HUDEP-2 (cell line): ENCODE data around the gene CPEB3.
"Not testable (repeated sequence)": the region's sequence is repeated elsewhere in the genome, so short reads cannot be mapped to it uniquely, and the experiment has no call there.

ENCODE experiments used
- DNase-seq, 76 experiments: peaks; one replicate each; lab custom pipeline; 2025; ENCODE audit not compliant: unreplicated experiment in 76 of 76; lab: John Stamatoyannopoulos, UW

The CPEB3 gene

DNA sequence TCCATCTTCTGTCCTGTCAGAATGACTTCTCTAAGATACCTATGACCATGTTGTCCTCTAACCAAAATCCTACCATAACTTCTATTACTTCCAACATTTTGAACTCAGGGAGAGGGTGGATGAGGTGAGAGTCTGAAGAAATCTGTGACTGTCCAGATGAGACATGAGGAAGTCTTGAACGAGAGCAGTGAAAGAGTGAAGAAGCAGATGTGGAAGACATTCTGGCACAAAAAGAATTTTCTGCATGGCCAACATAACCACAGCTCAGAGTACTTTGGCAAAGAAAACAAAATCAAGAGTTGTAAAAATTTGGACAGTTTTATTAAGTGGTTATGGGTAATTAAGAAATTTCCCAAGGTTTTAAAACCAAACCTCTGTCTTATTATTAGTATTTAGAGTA, 141.6 kb downstream of the CPEB3 start:
- no peak for DNase-seq

DNA sequence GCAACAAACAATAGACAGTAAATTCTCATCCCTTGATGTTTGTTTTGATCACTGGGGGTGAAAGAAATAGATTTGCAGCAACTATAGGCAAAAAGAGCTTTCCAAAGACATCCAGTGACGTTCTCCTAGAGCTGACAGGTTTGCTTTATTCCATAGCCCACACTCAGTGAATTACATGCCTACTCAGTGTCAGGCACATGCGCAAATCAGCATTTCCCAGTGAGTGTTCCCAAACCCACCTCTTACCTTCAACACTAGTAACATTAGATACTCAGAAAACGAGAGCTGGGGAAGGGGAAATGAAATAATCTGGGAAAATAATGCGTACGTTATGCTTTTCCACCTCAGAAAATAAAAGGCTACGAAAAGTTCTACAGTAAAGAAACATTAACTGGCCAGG, 144.1 kb downstream of the CPEB3 start:
- DNase-seq: no peak

DNA sequence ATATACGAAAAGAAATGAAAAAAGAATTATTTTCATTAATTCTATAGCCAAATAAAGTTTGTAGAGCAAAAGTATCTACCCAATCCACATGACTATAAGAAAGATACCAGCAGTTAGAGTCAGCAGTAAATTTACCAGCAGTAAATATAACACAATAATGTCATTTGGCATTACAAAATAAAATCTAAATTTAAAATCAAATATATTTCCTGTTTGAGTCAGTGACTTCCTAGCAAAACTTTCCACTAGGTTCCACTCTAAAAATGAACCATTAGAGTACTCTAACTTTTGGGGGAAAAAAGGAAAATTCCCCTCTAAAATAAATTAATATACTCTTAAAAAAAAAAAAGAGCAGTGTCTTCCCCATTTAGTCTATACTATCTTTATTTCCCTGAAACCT, 144.8 kb downstream of the CPEB3 start:
- DNase-seq: no peak

DNA sequence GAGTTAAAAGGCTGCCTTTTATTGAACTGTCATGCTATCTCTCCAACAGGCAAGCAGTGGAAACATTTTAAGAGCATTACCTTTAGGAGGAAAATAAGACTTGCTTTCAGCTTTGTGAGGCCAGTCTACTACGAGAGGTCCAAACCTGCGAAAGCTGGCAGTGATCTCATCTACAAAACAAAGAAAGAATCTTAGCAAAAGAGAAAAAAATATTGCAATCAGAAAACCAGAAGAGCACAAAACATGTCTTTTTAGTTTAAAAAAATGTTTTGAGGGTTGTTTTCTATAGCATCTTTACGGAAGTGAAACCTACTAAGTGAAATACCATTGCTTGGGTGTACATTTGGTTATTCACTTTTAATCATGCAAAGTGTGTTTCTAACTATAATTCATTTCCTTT, 147.9 kb downstream of the CPEB3 start:
- no peak for DNase-seq

DNA sequence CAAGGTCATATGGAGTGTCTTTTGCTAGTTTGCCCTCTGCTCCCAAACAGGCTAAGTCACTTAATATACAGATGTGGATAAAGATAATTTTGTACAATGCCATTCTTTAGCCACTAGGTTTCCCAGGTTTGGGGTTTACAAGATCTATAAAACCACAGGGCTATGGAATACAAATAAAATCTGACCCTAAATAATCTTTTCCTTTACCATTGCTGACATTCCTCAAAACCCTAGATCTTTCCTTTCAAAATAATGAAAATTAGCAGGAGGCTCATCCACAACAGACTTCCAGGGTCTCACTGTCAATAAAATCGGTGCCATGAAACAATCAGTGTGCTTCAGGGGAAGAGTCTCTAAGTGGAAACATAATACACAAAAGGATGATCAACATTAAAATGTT, 148.4 kb downstream of the CPEB3 start:
- no peak for DNase-seq

DNA sequence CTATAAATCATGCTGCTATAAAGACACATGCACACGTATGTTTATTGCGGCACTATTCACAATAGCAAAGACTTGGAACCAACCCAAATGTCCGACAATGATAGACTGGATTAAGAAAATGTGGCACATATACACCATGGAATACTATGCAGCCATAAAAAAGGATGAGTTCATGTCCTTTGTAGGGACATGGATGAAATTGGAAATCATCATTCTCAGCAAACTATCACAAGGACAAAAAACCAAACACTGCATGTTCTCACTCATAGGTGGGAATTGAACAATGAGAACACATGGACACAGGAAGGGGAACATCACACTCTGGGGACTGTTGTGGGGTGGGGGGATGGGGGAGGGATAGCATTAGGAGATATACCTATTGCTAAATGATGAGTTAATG, 149.7 kb downstream of the CPEB3 start:
- not testable (repeated sequence) for DNase-seq

DNA sequence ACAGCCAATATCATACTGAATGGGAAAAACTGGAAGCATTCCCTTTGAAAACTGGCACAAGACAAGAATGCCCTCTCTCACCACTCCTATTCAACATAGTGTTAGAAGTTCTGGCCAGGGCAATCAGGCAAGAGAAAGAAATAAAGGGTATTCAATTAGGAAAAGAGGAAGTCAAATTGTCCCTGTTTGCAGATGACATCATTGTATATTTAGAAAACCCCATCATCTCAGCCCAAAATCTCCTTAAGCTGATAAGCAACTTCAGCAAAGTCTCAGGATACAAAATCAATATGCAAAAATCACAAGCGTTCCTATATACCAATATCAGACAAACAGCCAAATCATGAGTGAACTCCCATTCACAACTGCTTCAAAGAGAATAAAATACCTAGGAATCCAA, 156.8 kb downstream of the CPEB3 start:
- not testable (repeated sequence) for DNase-seq

DNA sequence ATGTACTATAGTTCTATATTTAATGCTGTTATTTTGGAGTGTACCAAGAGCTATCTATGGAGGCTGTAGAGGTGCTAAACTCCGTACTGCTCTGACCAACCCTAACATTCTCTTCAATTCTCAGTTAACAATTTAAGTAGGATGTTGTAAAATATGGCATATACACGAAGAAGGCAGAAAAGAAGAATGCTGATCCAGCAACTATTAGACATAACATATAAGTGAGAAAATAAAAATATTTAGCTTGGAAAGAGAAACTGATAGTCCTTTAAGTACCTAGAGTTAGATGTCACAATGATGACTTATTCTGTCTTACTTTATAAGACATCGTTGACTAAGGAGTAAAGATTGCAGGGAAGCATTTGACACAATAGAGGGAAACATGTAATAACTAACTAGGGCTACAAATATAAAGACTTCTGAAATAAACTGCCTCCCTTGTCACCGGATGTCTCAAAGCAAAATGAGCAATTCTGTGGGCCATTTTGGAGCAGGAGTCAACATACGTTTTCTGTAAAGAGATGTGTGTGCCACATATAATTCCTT, 159.5 kb downstream of the CPEB3 start:
- no peak for DNase-seq

DNA sequence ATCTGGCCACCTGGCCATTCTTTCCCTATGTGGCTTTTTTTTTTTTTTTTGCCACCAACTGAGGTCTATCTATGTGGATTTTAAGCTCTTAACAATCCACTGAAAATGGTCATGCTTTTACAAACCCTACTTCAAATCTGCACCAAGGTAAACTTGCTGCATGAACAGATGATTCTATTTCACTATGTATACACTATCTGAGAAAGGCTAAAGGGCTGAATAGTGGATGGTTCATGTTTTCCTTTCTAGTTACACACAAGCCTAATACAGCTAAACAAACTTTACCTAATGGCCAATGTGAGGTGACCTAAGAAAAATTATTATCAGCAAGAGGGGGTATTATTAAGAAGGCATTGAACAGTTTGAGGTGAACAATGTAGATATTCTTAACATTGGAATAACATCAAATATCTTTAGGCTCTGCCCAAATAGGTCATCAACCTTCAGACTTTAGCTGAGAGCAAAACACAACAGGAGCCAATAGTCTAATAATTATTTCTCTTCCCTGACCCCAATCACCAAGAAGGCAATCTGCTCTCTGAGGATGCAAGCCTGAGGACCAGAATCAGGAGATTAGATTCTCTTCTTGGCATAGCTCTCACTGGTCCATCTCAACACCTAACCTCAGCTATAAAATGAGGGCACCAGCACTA, 160.1 kb downstream of the CPEB3 start:
- no peak for DNase-seq

DNA sequence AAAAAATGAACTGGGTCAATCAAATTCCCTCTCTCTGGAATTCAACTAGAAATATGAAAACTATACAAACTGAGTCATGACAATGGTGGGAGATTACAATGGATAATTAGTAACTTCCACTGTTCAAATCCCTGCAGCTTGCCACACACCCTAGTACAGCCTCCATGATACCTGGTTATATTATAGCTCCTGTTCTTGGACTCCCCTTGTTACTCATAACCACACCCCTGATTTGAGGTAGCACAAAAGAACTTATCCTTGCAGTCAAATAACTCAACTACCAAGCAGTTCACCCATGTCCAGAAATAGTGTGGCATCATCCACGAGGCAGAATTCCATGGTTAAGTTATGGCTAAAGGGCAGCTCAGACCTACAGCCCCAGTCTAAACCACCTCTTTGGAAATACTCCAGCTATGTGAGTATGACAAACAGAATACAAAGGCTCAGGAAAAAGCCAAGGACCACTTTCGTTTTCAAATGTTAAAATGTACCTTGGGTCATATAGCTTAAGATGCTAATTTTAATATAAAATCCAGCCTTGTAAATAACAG, 164.7 kb downstream of the CPEB3 start:
- no peak for DNase-seq

DNA sequence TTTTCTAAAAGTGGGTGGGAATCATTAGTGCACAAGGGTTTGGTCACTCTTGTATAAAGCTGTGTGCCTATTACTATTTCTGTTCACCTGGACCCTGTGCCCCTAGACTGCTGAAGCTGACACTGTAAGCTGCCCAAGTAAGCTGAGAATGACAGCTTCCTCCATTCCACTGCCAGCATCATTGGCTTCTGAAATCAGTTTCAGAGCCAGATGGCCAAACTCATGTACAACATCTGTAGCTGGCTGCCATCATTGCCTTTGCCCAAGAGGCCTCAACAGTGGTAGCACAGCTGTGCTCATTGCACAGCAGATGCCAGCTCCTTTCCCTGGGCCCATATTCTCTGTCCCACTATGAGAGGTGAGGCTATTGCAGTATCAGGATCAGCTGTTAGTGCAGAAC, 165.7 kb downstream of the CPEB3 start:
- no peak for DNase-seq

DNA sequence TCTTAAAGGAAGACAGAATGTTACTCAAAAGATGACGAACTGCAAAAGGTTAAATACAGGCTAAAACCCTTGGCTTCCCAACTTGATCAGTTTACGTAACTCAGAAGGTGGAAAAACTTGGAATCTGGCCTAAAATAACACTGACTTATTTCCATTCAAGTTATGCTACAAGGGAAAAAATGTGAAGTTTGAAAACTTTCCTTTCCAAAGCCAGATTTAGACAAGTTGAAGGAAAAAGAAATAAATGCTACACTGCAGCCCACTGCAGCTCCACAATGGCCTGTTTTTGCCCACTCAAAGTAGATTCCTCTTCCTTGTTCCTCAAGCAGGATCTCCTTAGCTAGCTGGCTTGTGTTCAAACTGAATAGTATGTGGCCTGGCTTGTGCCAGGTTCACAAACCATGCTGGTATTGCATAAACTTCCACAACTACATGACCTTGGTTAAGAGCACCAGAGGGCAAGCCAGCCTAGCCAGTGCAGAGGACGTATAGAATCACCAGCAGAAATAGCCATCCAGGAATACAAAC, 166.2 kb downstream of the CPEB3 start:
- no peak for DNase-seq

DNA sequence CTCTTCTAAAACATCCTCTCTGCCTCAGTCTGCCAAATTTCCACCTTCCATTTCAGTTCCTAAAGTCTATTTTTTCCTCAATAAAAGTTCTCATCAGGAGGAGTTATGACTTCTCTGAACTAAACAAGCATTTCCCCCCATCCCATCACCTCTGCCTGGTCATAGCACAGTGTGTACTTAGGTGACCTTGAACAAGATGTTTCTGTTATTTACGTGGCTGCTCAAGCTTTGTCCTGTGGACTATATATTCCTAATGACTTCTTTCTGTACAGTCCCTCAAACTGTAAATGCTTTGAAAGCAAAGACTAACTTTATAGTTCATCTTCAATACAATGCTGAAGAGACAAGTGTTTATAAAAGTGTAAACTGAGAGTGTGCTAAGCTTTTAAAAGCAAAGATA, 166.9 kb downstream of the CPEB3 start:
- no peak for DNase-seq

DNA sequence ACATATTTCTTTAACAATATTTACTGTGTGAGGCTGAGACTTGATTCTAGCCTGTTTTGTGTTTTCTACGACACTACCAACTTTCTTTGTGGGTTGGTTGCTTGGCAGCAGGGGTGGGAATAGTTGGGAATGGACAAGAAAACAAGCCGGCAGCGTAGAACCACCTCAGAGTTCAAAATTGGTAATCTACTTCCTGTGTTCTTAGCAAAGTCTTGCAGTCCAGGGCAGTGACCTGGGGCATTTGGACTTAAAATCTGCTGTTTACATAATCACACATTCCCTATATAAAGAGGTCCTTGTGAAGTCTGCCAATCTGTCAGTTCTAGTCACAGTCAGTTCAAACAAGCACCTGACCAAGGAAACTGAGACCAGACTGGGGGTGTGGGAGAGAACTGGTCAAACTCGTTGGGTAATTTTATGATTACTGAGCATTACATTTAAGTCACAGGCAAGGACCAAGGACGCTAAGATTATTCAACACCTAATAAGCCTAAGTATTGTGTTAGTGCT, 167.9 kb downstream of the CPEB3 start:
- DNase-seq: no peak

DNA sequence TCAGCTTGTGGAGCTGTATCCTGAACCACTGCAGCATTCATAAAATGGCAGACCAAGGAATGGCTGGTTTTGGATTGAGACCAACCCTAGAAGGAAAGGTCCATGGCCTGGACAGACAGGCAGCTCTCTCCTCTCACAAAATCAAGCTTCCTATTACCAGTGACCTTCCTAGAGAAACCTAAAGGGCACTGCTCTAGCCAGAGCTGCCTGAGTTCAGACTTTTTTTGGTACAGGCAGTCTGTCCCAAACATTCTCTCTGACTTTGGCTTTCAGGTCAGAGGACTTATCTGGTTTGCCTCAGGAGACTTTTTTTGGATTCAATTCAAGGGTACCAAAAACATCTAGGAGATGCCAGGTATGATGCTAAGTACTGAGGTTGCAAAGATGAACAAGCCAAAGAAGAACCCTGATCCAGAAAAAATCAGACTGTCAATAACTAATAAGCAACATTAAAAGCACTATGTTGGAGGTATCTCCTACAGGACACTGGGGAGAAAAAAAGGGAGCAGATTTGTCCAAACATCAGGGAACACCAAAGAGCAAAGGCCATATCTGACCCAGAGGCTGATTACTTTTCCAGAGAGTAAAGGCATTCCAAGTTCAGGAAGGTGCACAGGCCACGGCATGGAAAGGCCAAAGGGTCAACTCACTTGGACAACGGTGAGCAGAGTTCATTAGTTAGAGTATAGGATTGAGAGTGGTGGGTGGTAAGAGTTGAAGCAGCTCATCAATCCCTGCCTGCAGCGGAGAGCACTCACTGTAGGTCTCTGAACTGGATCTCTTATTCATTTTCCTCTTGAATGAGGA, 169.0 kb downstream of the CPEB3 start:
- no peak for DNase-seq

DNA sequence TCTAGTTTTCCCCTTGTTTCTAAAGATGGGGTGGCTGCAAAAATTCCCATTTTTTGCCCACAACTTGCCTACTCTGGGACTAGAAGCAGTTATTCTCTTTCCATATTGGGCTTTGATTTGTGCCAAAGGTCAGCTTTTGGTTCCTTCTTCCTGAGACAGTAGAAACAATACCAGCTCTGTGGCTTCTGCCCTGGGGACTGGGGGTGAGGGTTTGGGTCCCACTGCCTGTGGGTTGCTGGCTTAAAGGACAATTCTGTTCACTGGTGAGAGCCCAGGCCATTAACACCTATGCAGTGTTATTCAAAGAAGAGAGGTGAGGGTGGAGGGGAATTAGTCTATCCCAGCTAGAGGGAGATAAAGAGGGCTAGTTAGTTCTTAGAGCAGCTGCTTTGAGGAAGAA, 171.5 kb downstream of the CPEB3 start:
- DNase-seq: no peak

DNA sequence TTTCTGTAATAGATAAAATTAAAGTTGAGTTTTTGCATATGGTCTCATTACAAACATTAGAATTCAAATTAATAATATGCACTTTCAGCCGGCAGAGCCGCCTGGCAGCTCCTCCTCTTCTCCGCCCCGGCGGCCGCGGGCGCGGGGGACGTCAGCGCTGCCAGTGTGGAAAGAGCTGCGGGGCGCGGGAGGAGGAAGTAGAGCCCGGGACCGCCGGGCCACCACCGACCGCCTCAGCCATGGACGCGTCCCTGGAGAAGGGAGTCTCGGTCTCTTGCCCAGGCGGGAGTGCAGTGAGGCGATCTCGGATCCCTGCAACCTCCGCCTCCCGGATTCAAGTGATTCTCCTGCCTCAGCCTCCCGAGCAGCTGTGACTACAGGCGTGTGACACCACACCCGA, 176.0 kb downstream of the CPEB3 start:
- not testable (repeated sequence) for DNase-seq

DNA sequence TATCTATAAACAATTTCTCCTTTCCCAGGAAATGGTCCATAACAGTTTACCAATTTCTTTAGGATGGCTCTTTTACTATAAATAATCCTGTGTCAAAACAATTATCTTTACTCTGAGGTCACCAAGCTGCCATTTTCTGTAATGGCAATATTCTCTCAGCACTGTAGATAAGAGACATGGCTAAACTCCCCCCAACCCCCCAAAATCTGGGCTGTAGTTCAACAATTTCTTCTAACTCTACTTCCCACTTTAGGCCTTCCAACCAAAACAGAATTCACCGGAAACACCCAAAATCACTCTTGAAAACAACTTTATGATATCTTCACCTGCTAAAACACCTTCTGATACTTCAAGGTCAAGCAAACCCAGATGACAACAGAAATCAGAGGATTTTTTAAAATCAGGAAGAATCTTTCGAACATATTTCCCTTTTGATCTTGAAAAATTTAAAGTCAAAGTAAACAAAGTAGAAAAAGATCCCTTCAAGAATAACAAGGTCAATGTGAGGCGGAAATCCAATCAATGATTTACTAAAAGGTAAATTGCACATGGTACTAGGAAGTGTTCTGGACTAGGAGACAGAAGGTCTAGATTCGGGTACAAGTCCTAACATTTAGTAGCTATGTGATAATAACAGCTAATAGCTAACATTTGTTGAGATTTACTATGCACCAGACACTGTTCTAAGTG, 176.8 kb downstream of the CPEB3 start:
- no peak for DNase-seq

DNA sequence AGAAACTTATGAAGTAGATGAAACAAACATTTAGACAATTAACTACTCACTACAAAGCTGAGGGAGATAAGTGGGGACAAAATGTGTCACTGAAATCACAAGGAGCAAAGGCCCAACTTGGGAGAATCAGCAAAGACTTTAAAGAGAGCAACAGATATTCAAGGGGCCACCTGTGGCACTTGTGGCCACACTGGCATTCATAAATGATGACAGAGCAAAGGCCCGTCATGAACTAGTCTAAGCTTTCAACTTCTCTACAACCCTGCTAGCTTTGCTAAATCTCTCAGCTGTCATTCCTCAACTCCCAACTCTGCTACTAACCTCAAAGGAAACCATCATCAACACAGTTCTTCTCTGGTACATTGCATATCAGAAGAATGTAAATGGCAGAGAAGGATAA, 178.4 kb downstream of the CPEB3 start:
- DNase-seq: no peak

DNA sequence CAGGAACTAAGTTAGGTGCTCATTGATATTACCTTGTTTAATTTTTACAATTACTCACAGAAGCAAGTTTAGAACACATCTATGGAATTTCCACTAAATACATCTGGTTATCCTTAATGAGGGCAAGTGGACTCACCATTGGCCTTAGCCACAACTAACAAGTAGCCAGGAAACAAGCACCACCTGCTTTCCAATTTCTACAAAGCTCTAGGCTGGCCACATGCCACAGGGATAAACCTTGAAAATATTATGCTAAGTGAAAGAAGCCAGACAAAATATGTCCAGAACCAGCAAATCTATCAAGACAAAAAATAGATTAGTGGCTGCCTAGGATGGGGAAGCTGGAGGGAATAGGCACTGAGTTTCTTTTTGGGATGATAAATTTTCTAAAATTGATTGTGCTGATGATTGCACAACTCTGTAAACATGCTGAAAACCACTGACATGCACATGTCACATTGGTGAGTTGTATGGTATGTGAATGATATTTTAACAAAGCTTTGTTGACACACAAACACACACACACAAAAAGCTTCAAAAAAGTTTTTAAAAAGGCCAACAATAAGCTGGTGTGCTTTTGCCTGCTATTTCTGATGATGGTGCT, 179.4 kb downstream of the CPEB3 start:
- no peak for DNase-seq
